Fibroblast of pulmonary artery (primary cell): Measurements from ENCODE around the gene CLSTN2.

Experiments used
- DNase-seq: peaks from one replicate; pipeline ENCODE4 v3.0.0-alpha.2; 2010; ENCODE audit warnings: low read depth
- H3K4me3 ChIP-seq: replicated peaks from 2 replicates; pipeline ENCODE4 v1.5.1; 2011; ENCODE audit warnings: low read depth, mild to moderate bottlenecking, control low read depth, low read length, moderate library complexity
- TF ChIP-seq, protein P1 (sequence below): IDR thresholded peaks from 2 replicates; pipeline ENCODE4 v1.5.1; 2011; ENCODE audit warnings: mild to moderate bottlenecking, control low read depth, low read length, inconsistent platforms; ENCODE audit errors: missing control alignments

CLSTN2 gene

GRCh38 chr3:139941580-139941979, 6.6 kb downstream of the CLSTN2 start:
- TF ChIP-seq, protein P1, sequence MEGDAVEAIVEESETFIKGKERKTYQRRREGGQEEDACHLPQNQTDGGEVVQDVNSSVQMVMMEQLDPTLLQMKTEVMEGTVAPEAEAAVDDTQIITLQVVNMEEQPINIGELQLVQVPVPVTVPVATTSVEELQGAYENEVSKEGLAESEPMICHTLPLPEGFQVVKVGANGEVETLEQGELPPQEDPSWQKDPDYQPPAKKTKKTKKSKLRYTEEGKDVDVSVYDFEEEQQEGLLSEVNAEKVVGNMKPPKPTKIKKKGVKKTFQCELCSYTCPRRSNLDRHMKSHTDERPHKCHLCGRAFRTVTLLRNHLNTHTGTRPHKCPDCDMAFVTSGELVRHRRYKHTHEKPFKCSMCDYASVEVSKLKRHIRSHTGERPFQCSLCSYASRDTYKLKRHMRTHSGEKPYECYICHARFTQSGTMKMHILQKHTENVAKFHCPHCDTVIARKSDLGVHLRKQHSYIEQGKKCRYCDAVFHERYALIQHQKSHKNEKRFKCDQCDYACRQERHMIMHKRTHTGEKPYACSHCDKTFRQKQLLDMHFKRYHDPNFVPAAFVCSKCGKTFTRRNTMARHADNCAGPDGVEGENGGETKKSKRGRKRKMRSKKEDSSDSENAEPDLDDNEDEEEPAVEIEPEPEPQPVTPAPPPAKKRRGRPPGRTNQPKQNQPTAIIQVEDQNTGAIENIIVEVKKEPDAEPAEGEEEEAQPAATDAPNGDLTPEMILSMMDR = no peak
- DNase-seq = no peak
- H3K4me3 ChIP-seq = no peak overlapping the region

- H3K4me3 ChIP-seq = no peak overlapping the region
- DNase-seq = no peak
- TF ChIP-seq, protein P1 = no peak
Measured at GRCh38 chr3:139944256-139944910, 9.4 kb downstream of the CLSTN2 start.

- TF ChIP-seq, protein P1 = no peak
- DNase-seq = no peak
- H3K4me3 ChIP-seq = no peak overlapping the region
Measured at GRCh38 chr3:139945386-139945785, 10.4 kb downstream of the CLSTN2 start.

- TF ChIP-seq, protein P1 = no peak
- no peak for DNase-seq
- no peak overlapping the region for H3K4me3 ChIP-seq
Measured at GRCh38 chr3:139945942-139946341, 11.0 kb downstream of the CLSTN2 start.

DNA sequence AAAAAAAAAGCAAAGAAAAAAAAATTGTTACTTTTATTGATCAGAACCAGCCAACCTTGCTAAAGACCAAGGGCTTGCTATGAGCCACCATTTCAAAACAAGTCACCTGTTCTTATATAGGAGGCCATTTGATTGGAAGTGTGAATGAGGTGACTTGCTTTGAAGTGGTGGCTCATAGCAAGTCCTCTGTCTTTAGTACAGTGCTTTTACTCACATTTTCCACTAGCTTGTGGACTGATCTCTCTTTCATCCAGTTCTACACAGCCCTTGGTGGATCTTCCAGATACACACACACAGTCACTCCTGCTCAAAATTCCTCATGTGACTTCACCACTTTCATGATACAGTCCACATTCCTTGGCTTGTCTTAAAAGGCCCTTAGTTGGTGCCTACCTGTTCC, 13.5 kb downstream of the CLSTN2 start:
- TF ChIP-seq, protein P1 = no peak
- DNase-seq = no peak
- H3K4me3 ChIP-seq = no peak overlapping the region

DNA sequence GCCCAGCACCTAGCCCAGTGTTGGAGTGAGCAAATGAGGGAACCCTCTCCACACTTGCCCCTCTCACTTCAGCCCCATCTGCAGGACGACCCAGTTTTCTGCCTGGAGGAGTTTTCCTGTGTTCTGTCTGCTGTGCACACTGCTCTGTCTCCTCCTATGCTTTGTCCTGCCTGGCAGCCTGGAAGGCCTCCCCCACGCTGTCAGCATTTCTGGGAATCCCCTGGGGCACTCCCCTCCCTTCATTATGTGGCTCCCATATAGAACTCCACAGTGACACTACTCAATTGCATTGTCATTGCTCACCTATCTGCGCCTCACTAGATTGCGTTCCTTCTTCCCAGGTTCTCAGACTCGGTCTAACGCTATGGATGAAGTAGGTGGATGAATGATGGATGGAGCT, 13.9 kb downstream of the CLSTN2 start:
- H3K4me3 ChIP-seq = no peak overlapping the region
- DNase-seq = no peak
- TF ChIP-seq, protein P1 = no peak
